D721Med (cell line): ENCODE results near the gene CROCC.

Experiments used
- DNase-seq: peaks from one replicate; pipeline ENCODE4 v3.0.0; 2011; ENCODE audit warnings: low spot score; ENCODE audit not compliant: insufficient read length
- FAIRE-seq: peaks from 2 replicates; lab custom pipeline; 2011; peaks lifted over from hg19 to GRCh38; lab: Jason Lieb, UNC
- CTCF ChIP-seq: IDR thresholded peaks from 2 replicates; pipeline ENCODE4 v1.5.1; 2012; ENCODE audit warnings: mild to moderate bottlenecking, control low read depth; ENCODE audit not compliant: insufficient read depth; ENCODE audit errors: missing control alignments

The CROCC gene

DNA sequence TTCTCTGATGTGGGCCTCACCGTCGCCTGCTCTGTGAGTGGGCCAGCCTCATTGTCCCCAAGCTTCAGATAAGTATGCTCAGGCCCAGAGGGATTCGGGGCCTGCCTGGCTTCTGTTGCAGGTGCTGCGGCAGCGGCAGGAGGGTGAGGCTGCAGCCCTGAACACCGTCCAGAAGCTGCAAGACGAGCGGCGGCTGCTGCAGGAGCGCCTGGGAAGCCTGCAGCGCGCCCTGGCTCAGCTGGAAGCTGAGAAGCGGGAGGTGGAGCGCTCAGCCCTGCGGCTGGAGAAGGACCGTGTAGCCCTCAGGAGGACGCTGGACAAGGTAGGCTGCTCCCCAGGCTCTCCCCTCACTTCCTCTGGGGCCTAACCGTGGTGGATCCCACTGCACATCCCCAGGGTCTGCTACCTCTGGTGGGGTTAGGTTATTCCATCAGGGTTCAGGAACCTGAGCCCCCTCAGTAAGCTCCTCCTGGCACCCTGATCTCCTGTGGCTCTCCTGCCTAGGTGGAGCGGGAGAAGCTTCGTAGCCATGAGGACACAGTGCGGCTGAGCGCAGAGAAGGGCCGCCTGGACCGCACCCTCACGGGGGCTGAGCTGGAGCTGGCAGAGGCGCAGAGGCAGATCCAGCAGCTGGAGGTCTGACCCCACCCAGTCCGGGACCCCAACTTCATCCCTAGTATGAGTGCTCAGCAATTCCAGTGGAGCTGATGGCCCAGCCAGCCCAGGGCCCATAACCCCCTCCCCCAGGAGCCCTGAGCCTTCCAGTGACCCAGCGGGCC, 48.6 kb downstream of the CROCC start:
- no peak for TF ChIP-seq CTCF
- FAIRE-seq (no peak), DNase-seq (no peak)

DNA sequence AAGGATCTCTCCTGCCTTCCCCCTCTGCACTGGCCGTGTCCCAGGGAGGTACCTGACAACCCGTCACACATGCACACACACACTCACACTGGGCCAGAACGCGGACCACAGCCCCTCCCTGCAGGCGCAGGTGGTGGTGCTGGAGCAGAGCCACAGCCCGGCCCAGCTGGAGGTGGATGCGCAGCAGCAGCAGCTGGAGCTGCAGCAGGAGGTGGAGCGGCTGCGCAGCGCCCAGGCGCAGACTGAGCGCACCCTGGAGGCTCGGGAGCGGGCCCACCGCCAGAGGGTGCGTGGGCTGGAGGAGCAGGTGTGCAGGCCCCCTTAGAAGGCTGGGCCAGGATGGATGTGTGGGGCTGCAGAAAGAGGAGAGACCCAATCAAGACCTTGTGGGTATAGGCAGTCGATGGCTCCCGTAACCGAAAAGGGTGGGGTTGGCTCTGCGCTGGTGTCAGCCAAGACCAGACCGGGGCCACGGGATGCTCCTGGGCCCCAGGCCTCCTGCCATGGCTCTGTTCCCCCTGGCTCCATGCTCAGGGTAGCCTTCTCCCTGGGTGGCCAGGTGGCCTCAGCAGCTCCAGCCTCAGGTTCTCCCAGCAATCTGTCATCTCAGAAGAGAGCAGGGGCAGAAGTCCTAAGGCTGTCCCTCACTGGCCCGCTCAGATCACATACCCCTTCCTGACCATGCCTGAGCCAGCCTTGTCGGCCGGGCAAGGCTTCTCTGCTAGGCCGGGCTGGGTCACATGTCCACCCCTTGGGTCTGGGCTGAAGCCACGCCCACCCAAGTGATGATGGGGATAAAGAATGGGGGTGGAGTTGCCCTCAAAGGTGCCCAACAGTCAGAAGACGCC, 49.8 kb downstream of the CROCC start:
- FAIRE-seq (no peak), DNase-seq (no peak)
- no peak for TF ChIP-seq CTCF

DNA sequence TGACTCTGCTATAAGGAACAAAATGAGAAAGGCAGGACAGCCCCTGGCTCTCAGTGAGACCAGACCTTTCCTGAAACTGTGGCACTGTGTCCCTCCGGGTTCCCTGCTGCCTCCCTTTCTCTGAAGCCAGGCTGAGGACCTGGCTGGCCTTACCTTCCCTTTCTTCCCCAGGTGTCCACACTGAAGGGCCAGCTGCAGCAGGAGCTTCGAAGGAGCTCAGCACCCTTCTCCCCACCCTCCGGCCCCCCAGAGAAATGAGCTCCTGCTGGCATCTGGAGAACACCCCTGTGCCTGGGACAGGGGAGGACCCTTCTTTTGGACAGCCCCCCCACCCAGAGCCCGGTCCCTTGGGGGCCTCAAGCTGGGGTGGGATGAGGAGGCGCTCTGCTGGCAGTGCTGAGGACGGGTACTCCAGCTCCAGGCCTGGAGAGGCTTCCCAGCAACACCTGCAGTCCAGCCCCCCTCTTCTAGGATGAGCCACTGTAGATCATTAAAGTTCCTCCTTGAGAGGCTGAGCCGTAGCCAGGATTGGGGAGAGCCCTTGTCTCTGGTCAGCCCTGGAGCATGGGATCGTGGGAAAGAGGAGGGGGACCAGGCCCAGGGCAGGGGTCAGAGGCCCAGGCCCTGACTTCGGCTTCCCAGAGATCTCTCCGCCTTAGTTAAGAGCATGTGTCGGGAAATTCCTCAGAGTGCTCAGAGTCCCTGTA, 50.6 kb downstream of the CROCC start:
- no peak for DNase-seq
- FAIRE-seq, result no peak
- TF ChIP-seq CTCF, result no peak

- no peak for DNase-seq
- no peak for FAIRE-seq
- TF ChIP-seq CTCF, result no peak
Measured at GRCh38 chr1:16973215-16973614, 51.5 kb downstream of the CROCC start.

GRCh38 chr1:16975211-16975610, 53.5 kb downstream of the CROCC start:
- FAIRE-seq (no peak), DNase-seq (no peak)
- TF ChIP-seq CTCF, result no peak

DNA sequence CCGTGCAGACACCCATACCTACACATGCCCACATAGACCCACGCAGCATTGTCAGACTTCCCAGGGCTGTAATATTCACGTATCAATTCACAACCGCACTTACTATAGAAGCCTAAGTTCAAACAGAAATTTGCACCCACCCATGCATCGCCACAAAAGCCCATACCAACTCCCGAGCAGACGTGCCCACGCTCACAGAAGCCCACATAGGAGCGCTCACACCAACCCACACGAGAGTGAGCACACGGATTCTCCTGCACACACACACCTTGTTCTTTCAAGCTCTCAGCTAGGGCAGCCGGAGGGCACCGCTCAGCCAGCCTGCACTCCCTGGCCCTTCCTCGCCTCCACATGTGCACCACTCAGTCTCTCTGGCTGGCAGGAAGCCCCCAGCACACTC, 54.1 kb downstream of the CROCC start:
- no peak for TF ChIP-seq CTCF
- no peak for FAIRE-seq
- DNase-seq, result no peak
